ENCODE measurements around the gene GEMIN8. TPM values are rescaled to one million over a fixed set of nuclear protein-coding genes. Genes with fewer than 3 reads are reported as not detected.

The GEMIN8 gene
- total RNA-seq, 4 donors from 2014 or later = 10.7 to 47.9 (median 17.3) TPM

- H3K27me3 ChIP-seq = no peaks in the 10 kb centered on the region
- no peak for TF ChIP-seq POLR2A (IDR thresholded peaks at IDR 0.05)
- TF ChIP-seq CTCF (IDR thresholded peaks at IDR 0.05) = no peak
- DNase-seq = no peak
- H3K4me3 ChIP-seq = no peak overlapping the region
- no peaks in the 10 kb centered on the region for H3K9me3 ChIP-seq
- H3K36me3 ChIP-seq = no peaks in the 10 kb centered on the region
- no peak overlapping the region for H3K27ac ChIP-seq
- no peaks in the 10 kb centered on the region for H3K4me1 ChIP-seq
Observed at GRCh38 chrX:13966071-13966792, 63.5 kb downstream of the GEMIN8 start.

- no peak for TF ChIP-seq POLR2A (IDR thresholded peaks at IDR 0.05)
- TF ChIP-seq CTCF (IDR thresholded peaks at IDR 0.05) = no peak
- Histone ChIP-seq H3K4me1 (no peaks in the 10 kb centered on the region), H3K27ac (no peak overlapping the region), H3K27me3 (no peaks in the 10 kb centered on the region), H3K36me3 (no peaks in the 10 kb centered on the region), H3K9me3 (no peaks in the 10 kb centered on the region), H3K4me3 (no peak overlapping the region)
- DNase-seq = no peak
Observed at GRCh38 chrX:13965531-13965930, 64.2 kb downstream of the GEMIN8 start.

- Histone ChIP-seq H3K27ac (no peak overlapping the region), H3K27me3 (no peaks in the 10 kb centered on the region), H3K4me3 (no peak overlapping the region), H3K4me1 (no peaks in the 10 kb centered on the region), H3K9me3 (no peaks in the 10 kb centered on the region), H3K36me3 (no peaks in the 10 kb centered on the region)
- no peak for DNase-seq
- TF ChIP-seq CTCF (IDR thresholded peaks at IDR 0.05) = no peak
- TF ChIP-seq POLR2A (IDR thresholded peaks at IDR 0.05) = no peak
Observed at GRCh38 chrX:13956998-13957397, 72.7 kb downstream of the GEMIN8 start.

Other genes starting within 250 kb of the GEMIN8 start
- gene GPM6B, start 212.8 kb downstream of the GEMIN8 start, total RNA-seq = 1 to 10 TPM in 3 of 4 donors, not detected in 1; 2.4 to 3.3 (median 2.7) TPM

Measured in Peyer's patch (tissue), 4 donors.